Measurements from ENCODE around the gene ATF6. TPM values are rescaled to one million over a fixed set of nuclear protein-coding genes. Genes with fewer than 3 reads are reported as not detected.
A peak's percentile ranks its signal among the peaks of the same experiment; 100 is the strongest.

ATF6 gene
- total RNA-seq, 2 experiments from 2014 or later: 16.2 to 17.1 TPM

- H3K9me3 ChIP-seq (ENCODE audit: control insufficient read depth in 1 of 2, insufficient read depth in 1 of 2, low read length in 2 of 2): no peaks in the 10 kb centered on the region
- DNase-seq: no peak
- Mint-ChIP-seq H3K27ac (peak overlapping the region; percentile 58), H3K36me3 (ENCODE audit: low read depth) (peaks cover 13% of the 10 kb centered on the region), H3K4me3 (no peak overlapping the region), H3K27me3 (no peaks in the 10 kb centered on the region), H3K4me1 (ENCODE audit: low read depth) (peaks cover 22% of the 10 kb centered on the region), H3K9me3 (no peaks in the 10 kb centered on the region)
- intact Hi-C loops (cut with DNase I, micrococcal nuclease): no loop called here
- CTCF ChIA-PET: no interaction called here
- H3K36me3 ChIP-seq (ENCODE audit: insufficient read depth, low read length): peaks cover 21% of the 10 kb centered on the region
- H3K27me3 ChIP-seq (ENCODE audit: control insufficient read depth in 1 of 2, insufficient read depth in 2 of 2, low read length in 2 of 2): no peaks in the 10 kb centered on the region
- POLR2A ChIA-PET: interaction anchor here (1.4 kb wide), 1 partner anchor 14 kb away, joined by 4 read pairs; no protein-coding TSS in a partner anchor
- no peak overlapping the region for H3K27ac ChIP-seq (ENCODE audit: low read depth in 1 of 2, low read length in 2 of 2)
- H3K4me3 ChIP-seq (ENCODE audit: low read length): no peak overlapping the region
- H3K4me1 ChIP-seq (ENCODE audit: insufficient read depth, low read length): no peaks in the 10 kb centered on the region
- ATAC-seq (ENCODE audit: poor library complexity): no peak
- no peak for TF ChIP-seq CTCF (IDR thresholded peaks at IDR 0.05)
Observed at GRCh38 chr1:161910604-161911003, 144.5 kb downstream of the ATF6 start.

GRCh38 chr1:161913482-161914140 is 147.5 kb downstream of the ATF6 start:
- ATAC-seq (ENCODE audit: poor library complexity) (no peak), DNase-seq (no peak)
- no peak overlapping the region for H3K4me3 ChIP-seq (ENCODE audit: low read length)
- peaks cover 0 to 4% of the 10 kb centered on the region in 2 experiments for H3K9me3 ChIP-seq (ENCODE audit: control insufficient read depth in 1 of 2, insufficient read depth in 1 of 2, low read length in 2 of 2)
- TF ChIP-seq CTCF (IDR thresholded peaks at IDR 0.05): no peak
- H3K27me3 ChIP-seq (ENCODE audit: control insufficient read depth in 1 of 2, insufficient read depth in 2 of 2, low read length in 2 of 2): no peaks in the 10 kb centered on the region
- peaks cover 26% of the 10 kb centered on the region for H3K36me3 ChIP-seq (ENCODE audit: insufficient read depth, low read length)
- no peak overlapping the region for H3K27ac ChIP-seq (ENCODE audit: low read depth in 1 of 2, low read length in 2 of 2)
- no peaks in the 10 kb centered on the region for H3K27me3 Mint-ChIP-seq
- H3K4me3 Mint-ChIP-seq: no peak overlapping the region
- H3K9me3 Mint-ChIP-seq: no peaks in the 10 kb centered on the region
- H3K4me1 ChIP-seq (ENCODE audit: insufficient read depth, low read length): no peaks in the 10 kb centered on the region
- POLR2A ChIA-PET: no interaction called here
- H3K27ac Mint-ChIP-seq: no peak overlapping the region
- CTCF ChIA-PET: no interaction called here
- H3K36me3 Mint-ChIP-seq (ENCODE audit: low read depth): peaks cover 13% of the 10 kb centered on the region
- intact Hi-C loops (cut with DNase I, micrococcal nuclease): no loop called here
- H3K4me1 Mint-ChIP-seq (ENCODE audit: low read depth): peaks cover 27% of the 10 kb centered on the region

GRCh38 chr1:161914595-161914994 is 148.5 kb downstream of the ATF6 start:
- Histone ChIP-seq H3K36me3 (ENCODE audit: insufficient read depth, low read length) (peaks cover 26% of the 10 kb centered on the region), H3K27me3 (ENCODE audit: control insufficient read depth in 1 of 2, insufficient read depth in 2 of 2, low read length in 2 of 2) (no peaks in the 10 kb centered on the region), H3K27ac (ENCODE audit: low read depth in 1 of 2, low read length in 2 of 2) (no peak overlapping the region), H3K4me1 (ENCODE audit: insufficient read depth, low read length) (no peaks in the 10 kb centered on the region), H3K4me3 (ENCODE audit: low read length) (no peak overlapping the region), H3K9me3 (ENCODE audit: control insufficient read depth in 1 of 2, insufficient read depth in 1 of 2, low read length in 2 of 2) (peaks cover 0 to 4% of the 10 kb centered on the region in 2 experiments)
- ATAC-seq (ENCODE audit: poor library complexity) (no peak), DNase-seq (no peak)
- intact Hi-C loops (cut with DNase I, micrococcal nuclease): no loop called here
- CTCF ChIA-PET: no interaction called here
- no peak overlapping the region for H3K27ac Mint-ChIP-seq
- H3K36me3 Mint-ChIP-seq (ENCODE audit: low read depth): peaks cover 20% of the 10 kb centered on the region
- H3K9me3 Mint-ChIP-seq: no peaks in the 10 kb centered on the region
- H3K27me3 Mint-ChIP-seq: no peaks in the 10 kb centered on the region
- POLR2A ChIA-PET: no interaction called here
- no peak for TF ChIP-seq CTCF (IDR thresholded peaks at IDR 0.05)
- no peak overlapping the region for H3K4me3 Mint-ChIP-seq
- H3K4me1 Mint-ChIP-seq (ENCODE audit: low read depth): peaks cover 37% of the 10 kb centered on the region
